Measurements from ENCODE around the gene SETD2.

DNA sequence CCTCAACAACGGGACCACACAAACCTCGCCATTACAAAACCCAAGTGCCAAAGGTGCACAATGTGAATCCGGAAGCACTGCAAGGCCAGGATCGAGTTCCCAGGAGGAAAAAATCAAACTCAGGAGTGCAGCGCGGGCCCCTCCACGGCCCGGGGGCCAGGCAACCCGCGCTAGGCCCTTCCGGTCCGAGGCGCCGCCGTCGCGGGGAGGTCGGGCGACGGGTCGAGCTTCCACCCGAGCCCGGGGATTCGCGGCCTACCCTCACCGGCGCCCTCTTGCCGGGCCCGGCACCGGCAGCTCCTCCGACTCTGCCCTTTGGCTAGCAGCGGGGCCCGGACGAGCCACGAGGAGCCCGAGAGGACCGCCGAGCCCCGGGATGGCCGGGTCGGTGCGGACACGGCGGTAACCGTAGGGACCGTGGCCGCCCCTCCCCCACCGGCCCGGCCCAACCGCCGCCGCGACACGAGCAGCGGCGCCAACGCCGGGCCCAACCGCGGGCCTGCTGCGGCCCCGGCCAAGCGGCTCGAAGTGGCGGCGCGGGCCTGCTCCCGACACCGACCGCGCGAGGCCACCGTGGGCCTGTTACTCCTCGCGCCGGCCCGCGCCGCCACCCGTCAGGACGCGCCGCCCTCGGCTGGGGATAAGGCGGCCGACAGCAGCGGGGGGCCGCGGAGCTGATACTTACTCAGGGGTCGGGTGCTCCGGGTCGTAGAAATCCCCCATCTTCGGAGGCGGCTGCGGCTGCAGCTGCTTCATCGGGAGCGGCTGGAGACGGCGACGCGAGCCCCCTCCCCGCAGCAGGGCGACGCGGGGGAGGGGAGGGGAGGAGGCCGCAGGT is 525 bp downstream of the SETD2 start:
- TF ChIP-seq, protein P1, sequence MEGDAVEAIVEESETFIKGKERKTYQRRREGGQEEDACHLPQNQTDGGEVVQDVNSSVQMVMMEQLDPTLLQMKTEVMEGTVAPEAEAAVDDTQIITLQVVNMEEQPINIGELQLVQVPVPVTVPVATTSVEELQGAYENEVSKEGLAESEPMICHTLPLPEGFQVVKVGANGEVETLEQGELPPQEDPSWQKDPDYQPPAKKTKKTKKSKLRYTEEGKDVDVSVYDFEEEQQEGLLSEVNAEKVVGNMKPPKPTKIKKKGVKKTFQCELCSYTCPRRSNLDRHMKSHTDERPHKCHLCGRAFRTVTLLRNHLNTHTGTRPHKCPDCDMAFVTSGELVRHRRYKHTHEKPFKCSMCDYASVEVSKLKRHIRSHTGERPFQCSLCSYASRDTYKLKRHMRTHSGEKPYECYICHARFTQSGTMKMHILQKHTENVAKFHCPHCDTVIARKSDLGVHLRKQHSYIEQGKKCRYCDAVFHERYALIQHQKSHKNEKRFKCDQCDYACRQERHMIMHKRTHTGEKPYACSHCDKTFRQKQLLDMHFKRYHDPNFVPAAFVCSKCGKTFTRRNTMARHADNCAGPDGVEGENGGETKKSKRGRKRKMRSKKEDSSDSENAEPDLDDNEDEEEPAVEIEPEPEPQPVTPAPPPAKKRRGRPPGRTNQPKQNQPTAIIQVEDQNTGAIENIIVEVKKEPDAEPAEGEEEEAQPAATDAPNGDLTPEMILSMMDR (IDR thresholded peaks at IDR 0.05), result no peak
- TF ChIP-seq POLR2A (IDR thresholded peaks at IDR 0.05), result no peak

All from lower leg skin (tissue), 3 donors.